Neural cell (in vitro differentiated cells): ENCODE measurements around the gene SLC25A42. TPM values are rescaled to one million over a fixed set of nuclear protein-coding genes. Genes with fewer than 3 reads are reported as not detected.

ENCODE experiments used
- H2AFZ ChIP-seq: fragments of 200-600, 300-800 bp; sonication (generic), shearing (Covaris generic); 2 replicates; pipeline ENCODE4 v1.6.0; 2014; ENCODE audit warnings: low read depth, mild to moderate bottlenecking, antibody characterized with exemption, low read length, moderate library complexity
- H3F3A ChIP-seq: fragments of 200-600 bp; shearing (Covaris generic); 2 replicates; pipeline ENCODE4 v1.6.1; 2016; ENCODE audit warnings: mild to moderate bottlenecking, moderate library complexity, mixed read lengths, antibody characterized with exemption, low read length; ENCODE audit not compliant: insufficient read depth, poor library complexity, severe bottlenecking
- H3K27ac ChIP-seq: fragments of 200-600, 300-800 bp; sonication (generic), shearing (Covaris generic); 2 replicates; pipeline ENCODE4 v1.5.1; 2014; ENCODE audit warnings: mild to moderate bottlenecking, low read length, moderate library complexity
- H3K27me3 ChIP-seq: fragments of 300-800, 200-600 bp; sonication (generic), shearing (Covaris generic); 2 replicates; pipeline ENCODE4 v1.6.0; 2014; ENCODE audit warnings: mild to moderate bottlenecking, low read depth, low read length, moderate library complexity; ENCODE audit not compliant: insufficient read depth
- H3K36me3 ChIP-seq: fragments of 300-800, 200-600 bp; sonication (generic), shearing (Covaris generic); 2 replicates; pipeline ENCODE4 v1.5.1; 2014; ENCODE audit warnings: mild to moderate bottlenecking, antibody characterized with exemption, low read length, moderate library complexity; ENCODE audit not compliant: insufficient read depth
- H3K4me2 ChIP-seq: fragments of 300-800, 200-600 bp; sonication (generic), shearing (Covaris generic); 2 replicates; pipeline ENCODE4 v1.6.0; 2014; ENCODE audit warnings: mild to moderate bottlenecking, low read length
- H3K4me3 ChIP-seq: fragments of 300-800, 200-600 bp; sonication (generic), shearing (Covaris generic); 2 replicates; pipeline ENCODE4 v1.5.1; 2014; ENCODE audit warnings: mild to moderate bottlenecking, low read length, moderate library complexity
- H3K79me2 ChIP-seq: fragments of 200-600 bp; shearing (Covaris generic); replicated peaks from 2 replicates; pipeline ENCODE4 v1.6.0; 2014; ENCODE audit warnings: mild to moderate bottlenecking, low read length, moderate library complexity; ENCODE audit not compliant: insufficient read depth
- H3K9ac ChIP-seq: fragments of 300-800, 200-600 bp; sonication (generic), shearing (Covaris generic); 2 replicates; pipeline ENCODE4 v1.6.1; 2016; ENCODE audit warnings: mild to moderate bottlenecking, low read length, mixed read lengths
- H3K9me2 ChIP-seq: fragments of 200-600 bp; shearing (Covaris generic); 2 replicates; pipeline ENCODE4 v1.6.1; 2016; ENCODE audit warnings: mild to moderate bottlenecking, low read length, mixed read lengths; ENCODE audit not compliant: insufficient read depth
- H3K9me3 ChIP-seq: fragments of 200-600, 300-800 bp; sonication (generic), shearing (Covaris generic); 2 replicates; pipeline ENCODE4 v1.6.1; 2016; ENCODE audit warnings: mild to moderate bottlenecking, mixed run types, low read length, moderate library complexity, mixed read lengths
- H4K20me1 ChIP-seq: fragments of 200-600 bp; shearing (Covaris generic); 2 replicates; pipeline ENCODE4 v1.6.1; 2016; ENCODE audit warnings: mild to moderate bottlenecking, mixed run types; ENCODE audit not compliant: insufficient read depth
- CTCF ChIP-seq: fragments of 450-650 bp; IDR thresholded peaks from 2 replicates; pipeline ENCODE4 v1.5.1; 2014; ENCODE audit warnings: antibody characterized with exemption, mild to moderate bottlenecking, moderate library complexity; ENCODE audit not compliant: poor library complexity, severe bottlenecking
- EP300 ChIP-seq: fragments of 450-650 bp; conservative IDR thresholded peaks from 2 replicates; pipeline ENCODE4 v1.6.1; 2014; ENCODE audit warnings: antibody characterized with exemption, mild to moderate bottlenecking, moderate library complexity; ENCODE audit not compliant: poor library complexity, severe bottlenecking
- EZH2 ChIP-seq: fragments of 200-600, 300-800 bp; shearing (Covaris generic), sonication (generic); IDR thresholded peaks from 2 replicates; pipeline ENCODE4 v1.6.1; 2014; ENCODE audit warnings: antibody characterized with exemption, low read length, borderline replicate concordance, mild to moderate bottlenecking; ENCODE audit not compliant: insufficient read depth, poor library complexity, severe bottlenecking
- MXI1 ChIP-seq: fragments of 450-650 bp; conservative IDR thresholded peaks from 2 replicates; pipeline ENCODE4 v1.6.1; 2014; ENCODE audit warnings: antibody characterized with exemption, mild to moderate bottlenecking; ENCODE audit not compliant: poor library complexity, severe bottlenecking
- POLR2AphosphoS5 ChIP-seq: IDR thresholded peaks from 2 replicates; pipeline ENCODE4 v1.6.1; 2012
- RAD21 ChIP-seq: fragments of 450-650 bp; conservative IDR thresholded peaks from 2 replicates; pipeline ENCODE4 v1.6.1; 2014; ENCODE audit warnings: antibody characterized with exemption, mild to moderate bottlenecking, moderate library complexity
- REST ChIP-seq: IDR thresholded peaks from 2 replicates; pipeline ENCODE4 v1.6.1; 2012; ENCODE audit warnings: borderline replicate concordance
- SMC3 ChIP-seq: fragments of 450-650 bp; conservative IDR thresholded peaks from 2 replicates; pipeline ENCODE4 v1.6.1; 2014; ENCODE audit warnings: antibody characterized with exemption, mild to moderate bottlenecking, moderate library complexity; ENCODE audit not compliant: poor library complexity
- TAF1 ChIP-seq: IDR thresholded peaks from 2 replicates; pipeline ENCODE4 v1.6.1; 2012; ENCODE audit warnings: low read depth
- polyA plus RNA-seq: library from polyadenylated mRNA; depleted of rRNA; stranded (reverse); fragments of >200 nt; gene quantifications from 2 replicates; pipeline ENCODE4 v1.2.3, GENCODE V29; 2014

Gene SLC25A42
- polyA plus RNA-seq, 1 donor from 2014 or later = 22.7 TPM

- H3F3A ChIP-seq = no peaks in the 10 kb centered on the region
- no peak overlapping the region for H3K4me3 ChIP-seq
- H3K36me3 ChIP-seq = no peaks in the 10 kb centered on the region
- no peak overlapping the region for H2AFZ ChIP-seq
- no peak overlapping the region for H3K27ac ChIP-seq
- H3K9me3 ChIP-seq = no peaks in the 10 kb centered on the region
- H3K27me3 ChIP-seq = no peaks in the 10 kb centered on the region
- no peaks in the 10 kb centered on the region for H3K79me2 ChIP-seq
- H3K4me2 ChIP-seq = no peak overlapping the region
- H4K20me1 ChIP-seq = no peaks in the 10 kb centered on the region
- no peak overlapping the region for H3K9ac ChIP-seq
- TF ChIP-seq MXI1 = no peak
- no peak for TF ChIP-seq REST
- TF ChIP-seq RAD21 = no peak
- no peak for TF ChIP-seq EZH2
- TF ChIP-seq SMC3 = no peak
- no peak for TF ChIP-seq CTCF
- no peak for TF ChIP-seq EP300
- no peak for TF ChIP-seq POLR2AphosphoS5
- TF ChIP-seq TAF1 = no peak
- H3K9me2 ChIP-seq = no peaks in the 10 kb centered on the region
These were observed 23.9 kb downstream of the SLC25A42 start for GRCh38 chr19:19087676-19088075.

GRCh38 chr19:19094513-19094912 is 30.7 kb downstream of the SLC25A42 start:
- Histone ChIP-seq H3K79me2 (no peaks in the 10 kb centered on the region), H3K9me3 (no peaks in the 10 kb centered on the region), H3K9me2 (no peaks in the 10 kb centered on the region), H4K20me1 (no peaks in the 10 kb centered on the region), H3K4me2 (no peak overlapping the region), H3K4me3 (no peak overlapping the region), H3K27me3 (no peaks in the 10 kb centered on the region), H3K9ac (no peak overlapping the region), H3K36me3 (no peaks in the 10 kb centered on the region), H2AFZ (no peak overlapping the region), H3F3A (no peaks in the 10 kb centered on the region), H3K27ac (no peak overlapping the region)
- TF ChIP-seq REST (no peak), MXI1 (no peak), EP300 (no peak), RAD21 (no peak), SMC3 (no peak), POLR2AphosphoS5 (no peak), EZH2 (no peak), CTCF (no peak), TAF1 (no peak)
